ENCODE measurements around the gene GJA3. TPM values are rescaled to one million over a fixed set of nuclear protein-coding genes. Genes with fewer than 3 reads are reported as not detected.

GJA3 gene
- total and polyA plus RNA-seq, 2 of the 4 experiments (the other 2 are of a cell fraction), result 1.5 to 2.7 TPM

DNA sequence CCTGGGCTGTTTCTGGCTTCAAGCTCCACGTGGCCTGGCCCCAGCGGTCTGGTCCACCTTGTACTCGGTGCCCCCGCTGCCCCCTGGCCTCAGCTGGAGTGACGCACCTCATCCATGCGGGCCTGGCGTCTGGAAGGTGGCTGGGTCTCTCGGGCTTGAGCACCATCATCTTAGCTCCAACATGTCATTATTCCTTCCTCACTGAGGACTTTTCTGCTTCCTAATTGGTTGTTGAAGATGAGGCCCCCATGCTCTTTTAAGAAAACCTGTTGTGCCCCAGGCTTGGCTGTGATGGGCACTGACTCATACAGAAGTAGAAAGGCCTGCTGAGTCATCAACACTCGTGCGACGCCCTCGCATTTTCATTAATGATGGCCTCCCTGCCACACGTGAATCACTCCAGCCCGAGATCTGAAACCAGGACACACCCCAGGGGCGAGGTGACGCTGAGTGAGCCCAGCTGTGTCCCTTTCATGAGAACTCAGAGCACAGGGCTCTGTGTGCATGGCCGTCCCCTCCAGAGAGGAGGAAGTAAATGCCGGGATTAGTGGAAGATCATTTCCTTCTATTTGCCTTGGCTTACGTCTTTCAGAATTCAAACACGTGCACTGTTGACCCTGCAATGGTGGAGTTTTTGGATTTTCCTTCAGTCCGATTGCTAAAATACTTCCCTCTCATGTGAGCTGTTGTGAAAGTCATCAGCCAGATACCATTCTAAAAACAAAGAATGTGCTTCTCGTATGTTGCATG, 14.0 kb upstream of the GJA3 start:
- peak overlapping the region; percentile 33; the same call in 1 of the 2 replicates for H3K56ac ChIP-seq (ENCODE audit: extremely low read depth, insufficient read depth, low read length)
- in situ Hi-C loops (cut with MboI; ENCODE audit: low sequenced_read_pairs), result loop anchor here (25.0 kb wide), 4 partner anchors 537 to 1312 kb away; partner anchors contain the start of genes IL17D and MPHOSPH8
- H3K4me1 ChIP-seq (ENCODE audit: control insufficient read depth, insufficient read depth, low read length), result peaks cover 14% of the 10 kb centered on the region; the same call in 1 of the 2 replicates
- H4K8ac ChIP-seq (ENCODE audit: low read depth in 2 of 2, low read length in 2 of 2), result peak overlapping the region; percentile 2 to 59; a peak in 3 of 4 replicates
- peak overlapping the region; percentile 79 for H3K4ac ChIP-seq (ENCODE audit: low read depth, low read length)
- H3K79me1 ChIP-seq (ENCODE audit: low read depth in 1 of 2, low read length in 2 of 2), result no peaks in the 10 kb centered on the region
- H4K91ac ChIP-seq (ENCODE audit: insufficient read depth, low read depth, low read length), result peak overlapping the region; percentile 63
- H3K18ac ChIP-seq (ENCODE audit: low read depth, low read length), result peak overlapping the region; percentile 18
- H3K14ac ChIP-seq (replicated peaks; ENCODE audit: low read depth, low read length), result peak overlapping the region; percentile 45
- H2BK5ac ChIP-seq (ENCODE audit: low read depth, low read length, poor library complexity, severe bottlenecking), result peak overlapping the region; percentile 27
- peak overlapping the region; percentile 17; the same call in 1 of the 3 replicates for H2BK15ac ChIP-seq (ENCODE audit: low read depth, low read length)
- H3K27me3 ChIP-seq (ENCODE audit: control insufficient read depth, insufficient read depth, low read length), result peaks cover 6% of the 10 kb centered on the region
- peak overlapping the region; percentile 47 for H3K4me2 ChIP-seq (ENCODE audit: low read depth, low read length)
- no TSS peak for BruUV-seq (replicated peaks)
- H3K27ac ChIP-seq (ENCODE audit: insufficient read depth, low read length), result peak overlapping the region; percentile 83
- no peaks in the 10 kb centered on the region for H3K9me3 ChIP-seq (ENCODE audit: control insufficient read depth, insufficient read depth, low read length)
- H4K5ac ChIP-seq (ENCODE audit: low read depth, low read length), result peak overlapping the region; percentile 6; the same call in 1 of the 2 replicates
- H2AK9ac ChIP-seq (replicated peaks; ENCODE audit: low read depth, low read length, poor library complexity), result no peak overlapping the region
- H3K4me3 ChIP-seq (ENCODE audit: insufficient read depth, low read depth, low read length), result no peak overlapping the region
- DNase-seq, result peak; percentile 99
- H3K9ac ChIP-seq (ENCODE audit: low read depth, low read length), result no peak overlapping the region
- H2BK120ac ChIP-seq (ENCODE audit: low read depth, low read length), result peak overlapping the region; percentile 93
- no peaks in the 10 kb centered on the region for H4K20me1 ChIP-seq (ENCODE audit: insufficient read depth, low read length)
- ChIA-PET CTCF (no interaction called here), POLR2A (ENCODE audit: unreplicated experiment) (no interaction called here)
- WGBS, 2 experiments (ENCODE audit: extremely low coverage in 2 of 2, insufficient read length in 1 of 2), result 47% methylated on average over 7 of the region's 22 CpGs; no CpG with 5 or more reads in 1 of the 2 experiments
- intact Hi-C loops (cut with micrococcal nuclease), result no loop called here
- H3K9me1 ChIP-seq (ENCODE audit: insufficient read depth, low read length), result peaks cover 8% of the 10 kb centered on the region
- peak overlapping the region; percentile 57; the same call in 1 of the 2 replicates for H3K23ac ChIP-seq (ENCODE audit: low read depth, low read length)
- peak overlapping the region; percentile 8 for H2AFZ ChIP-seq (replicated peaks; ENCODE audit: low read length, poor library complexity)
- peak overlapping the region; percentile 78 for H2AK5ac ChIP-seq (ENCODE audit: low read depth, low read length)
- dilution Hi-C loops (cut with HindIII; ENCODE audit: low sequenced_read_pairs, unreplicated experiment), result loop anchor here (25.0 kb wide), 1 partner anchor 312 kb away; no protein-coding TSS in a partner anchor
- no peaks in the 10 kb centered on the region for H3K36me3 ChIP-seq (ENCODE audit: control insufficient read depth, insufficient read depth, low read length)
- ATAC-seq (ENCODE audit: low read depth), result peak; percentile 94
- peak overlapping the region; percentile 72 for H2BK20ac ChIP-seq (ENCODE audit: low read depth, low read length)
- TF ChIP-seq SMC3 (IDR thresholded peaks at IDR 0.05; ENCODE audit: low read depth, low read length) (no peak), MXI1 (IDR thresholded peaks at IDR 0.05; ENCODE audit: borderline replicate concordance, low read depth, low read length) (peak; percentile 72; the same call in 1 of the 2 replicates), MAZ (IDR thresholded peaks at IDR 0.05; ENCODE audit: borderline replicate concordance, low read depth, low read length) (peak; percentile 48; the same call in 1 of the 2 replicates), RFX5 (IDR thresholded peaks at IDR 0.05; ENCODE audit: low read depth, low read length) (no peak), RCOR1 (IDR thresholded peaks at IDR 0.05; ENCODE audit: insufficient replicate concordance, low read length) (no peak), BHLHE40 (IDR thresholded peaks at IDR 0.05; ENCODE audit: low read depth, low read length) (peak; percentile 99), POLR2A (IDR thresholded peaks at IDR 0.05; ENCODE audit: low read depth, low read length) (peak; percentile 70), CHD1 (IDR thresholded peaks at IDR 0.05; ENCODE audit: low read depth, low read length) (no peak), MAFK (IDR thresholded peaks at IDR 0.05; ENCODE audit: low read depth, low read length) (peak; percentile 87), NFE2L2 (IDR thresholded peaks at IDR 0.05; ENCODE audit: low read depth, low read length) (peak; percentile 85)
- TF ChIP-seq, protein P1, sequence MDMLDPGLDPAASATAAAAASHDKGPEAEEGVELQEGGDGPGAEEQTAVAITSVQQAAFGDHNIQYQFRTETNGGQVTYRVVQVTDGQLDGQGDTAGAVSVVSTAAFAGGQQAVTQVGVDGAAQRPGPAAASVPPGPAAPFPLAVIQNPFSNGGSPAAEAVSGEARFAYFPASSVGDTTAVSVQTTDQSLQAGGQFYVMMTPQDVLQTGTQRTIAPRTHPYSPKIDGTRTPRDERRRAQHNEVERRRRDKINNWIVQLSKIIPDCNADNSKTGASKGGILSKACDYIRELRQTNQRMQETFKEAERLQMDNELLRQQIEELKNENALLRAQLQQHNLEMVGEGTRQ (IDR thresholded peaks at IDR 0.05; ENCODE audit: low read depth, low read length), result 0 out of 2 replicates have a peak, but pooled peaks have one; percentile 51
- TF ChIP-seq, protein P2, sequence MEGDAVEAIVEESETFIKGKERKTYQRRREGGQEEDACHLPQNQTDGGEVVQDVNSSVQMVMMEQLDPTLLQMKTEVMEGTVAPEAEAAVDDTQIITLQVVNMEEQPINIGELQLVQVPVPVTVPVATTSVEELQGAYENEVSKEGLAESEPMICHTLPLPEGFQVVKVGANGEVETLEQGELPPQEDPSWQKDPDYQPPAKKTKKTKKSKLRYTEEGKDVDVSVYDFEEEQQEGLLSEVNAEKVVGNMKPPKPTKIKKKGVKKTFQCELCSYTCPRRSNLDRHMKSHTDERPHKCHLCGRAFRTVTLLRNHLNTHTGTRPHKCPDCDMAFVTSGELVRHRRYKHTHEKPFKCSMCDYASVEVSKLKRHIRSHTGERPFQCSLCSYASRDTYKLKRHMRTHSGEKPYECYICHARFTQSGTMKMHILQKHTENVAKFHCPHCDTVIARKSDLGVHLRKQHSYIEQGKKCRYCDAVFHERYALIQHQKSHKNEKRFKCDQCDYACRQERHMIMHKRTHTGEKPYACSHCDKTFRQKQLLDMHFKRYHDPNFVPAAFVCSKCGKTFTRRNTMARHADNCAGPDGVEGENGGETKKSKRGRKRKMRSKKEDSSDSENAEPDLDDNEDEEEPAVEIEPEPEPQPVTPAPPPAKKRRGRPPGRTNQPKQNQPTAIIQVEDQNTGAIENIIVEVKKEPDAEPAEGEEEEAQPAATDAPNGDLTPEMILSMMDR (conservative IDR thresholded peaks at IDR 0.05; ENCODE audit: low read depth, low read length), result no peak
- TF ChIP-seq, protein P3, sequence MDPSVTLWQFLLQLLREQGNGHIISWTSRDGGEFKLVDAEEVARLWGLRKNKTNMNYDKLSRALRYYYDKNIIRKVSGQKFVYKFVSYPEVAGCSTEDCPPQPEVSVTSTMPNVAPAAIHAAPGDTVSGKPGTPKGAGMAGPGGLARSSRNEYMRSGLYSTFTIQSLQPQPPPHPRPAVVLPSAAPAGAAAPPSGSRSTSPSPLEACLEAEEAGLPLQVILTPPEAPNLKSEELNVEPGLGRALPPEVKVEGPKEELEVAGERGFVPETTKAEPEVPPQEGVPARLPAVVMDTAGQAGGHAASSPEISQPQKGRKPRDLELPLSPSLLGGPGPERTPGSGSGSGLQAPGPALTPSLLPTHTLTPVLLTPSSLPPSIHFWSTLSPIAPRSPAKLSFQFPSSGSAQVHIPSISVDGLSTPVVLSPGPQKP (IDR thresholded peaks at IDR 0.05; ENCODE audit: borderline replicate concordance, low read depth, low read length), result no peak
